BLaER1 (cell line): ENCODE data around the gene DYRK1A.
A peak's percentile ranks its signal among the peaks of the same experiment; 100 is the strongest.

Experiments used
- H3K27ac ChIP-seq: shearing (Covaris generic); formaldehyde crosslinking; 2 replicates; pipeline ENCODE4 v1.8.1; 2022
- H3K27me3 ChIP-seq: shearing (Covaris generic); formaldehyde crosslinking; 2 replicates; pipeline ENCODE4 v1.8.1; 2022
- H3K36me3 ChIP-seq: shearing (Covaris generic); formaldehyde crosslinking; 2 replicates; pipeline ENCODE4 v1.8.1; 2022
- H3K4me1 ChIP-seq: shearing (Covaris generic); formaldehyde crosslinking; 2 replicates; pipeline ENCODE4 v1.8.1; 2022
- H3K4me2 ChIP-seq: shearing (Covaris generic); formaldehyde crosslinking; 2 replicates; pipeline ENCODE4 v1.8.1; 2022
- H3K4me3 ChIP-seq: shearing (Covaris generic); formaldehyde crosslinking; 2 replicates; pipeline ENCODE4 v1.8.1; 2022
- H3K9ac ChIP-seq: shearing (Covaris generic); formaldehyde crosslinking; 2 replicates; pipeline ENCODE4 v1.8.1; 2022
- H3K9me3 ChIP-seq: shearing (Covaris generic); formaldehyde crosslinking; 2 replicates; pipeline ENCODE4 v1.8.1; 2022
- H4K20me1 ChIP-seq: shearing (Covaris generic); formaldehyde crosslinking; 2 replicates; pipeline ENCODE4 v1.8.1; 2022
- Cebpa-rat ChIP-seq: shearing (Covaris generic); IDR thresholded peaks from 2 replicates; pipeline ENCODE4 v1.8.1; 2022

The DYRK1A gene

GRCh38 chr21:37372127-37372731 lies 5.7 kb downstream of the DYRK1A start:
- no peak overlapping the region for H3K27ac ChIP-seq
- no peaks in the 10 kb centered on the region for H3K27me3 ChIP-seq
- peaks cover 64% of the 10 kb centered on the region for H3K4me1 ChIP-seq
- TF ChIP-seq Cebpa-rat = no peak
- H4K20me1 ChIP-seq = peaks cover 100% of the 10 kb centered on the region
- peaks cover 22% of the 10 kb centered on the region for H3K36me3 ChIP-seq
- peaks cover 21% of the 10 kb centered on the region; the same call in 1 of the 2 replicates for H3K9me3 ChIP-seq
- no peak overlapping the region for H3K4me2 ChIP-seq
- H3K4me3 ChIP-seq = no peak overlapping the region
- H3K9ac ChIP-seq = no peak overlapping the region

- no peak for TF ChIP-seq Cebpa-rat
- no peak overlapping the region for H3K4me2 ChIP-seq
Measured at GRCh38 chr21:37372951-37373350, 6.4 kb downstream of the DYRK1A start.

GRCh38 chr21:37373539-37373938 lies 7.0 kb downstream of the DYRK1A start:
- Histone ChIP-seq H3K27ac (no peak overlapping the region), H3K9me3 (peaks cover 26% of the 10 kb centered on the region; the same call in 1 of the 2 replicates), H3K36me3 (peaks cover 28% of the 10 kb centered on the region), H3K4me3 (no peak overlapping the region), H4K20me1 (peaks cover 100% of the 10 kb centered on the region), H3K9ac (no peak overlapping the region), H3K4me2 (no peak overlapping the region), H3K4me1 (peaks cover 62% of the 10 kb centered on the region), H3K27me3 (no peaks in the 10 kb centered on the region)
- TF ChIP-seq Cebpa-rat = no peak

More at GRCh38 chr21:37372951-37373350, 6.4 kb downstream of the DYRK1A start:
- H3K4me3 ChIP-seq = no peak overlapping the region
- no peak overlapping the region for H3K9ac ChIP-seq
- no peak overlapping the region for H3K27ac ChIP-seq
- peaks cover 28% of the 10 kb centered on the region for H3K36me3 ChIP-seq
- H4K20me1 ChIP-seq = peaks cover 100% of the 10 kb centered on the region
- peaks cover 64% of the 10 kb centered on the region for H3K4me1 ChIP-seq
- peaks cover 26% of the 10 kb centered on the region; the same call in 1 of the 2 replicates for H3K9me3 ChIP-seq
- H3K27me3 ChIP-seq = no peaks in the 10 kb centered on the region

GRCh38 chr21:37374027-37374426 lies 7.5 kb downstream of the DYRK1A start:
- peaks cover 100% of the 10 kb centered on the region for H4K20me1 ChIP-seq
- H3K4me3 ChIP-seq = no peak overlapping the region
- no peaks in the 10 kb centered on the region for H3K27me3 ChIP-seq
- peaks cover 26% of the 10 kb centered on the region; the same call in 1 of the 2 replicates for H3K9me3 ChIP-seq
- H3K36me3 ChIP-seq = peaks cover 28% of the 10 kb centered on the region
- TF ChIP-seq Cebpa-rat = no peak
- peaks cover 58% of the 10 kb centered on the region for H3K4me1 ChIP-seq
- 0 out of 2 replicates have a peak overlapping the region, but pooled peaks have one; percentile 14 for H3K4me2 ChIP-seq
- no peak overlapping the region for H3K27ac ChIP-seq
- no peak overlapping the region for H3K9ac ChIP-seq

- Histone ChIP-seq H3K27ac (no peak overlapping the region), H3K4me3 (no peak overlapping the region), H4K20me1 (peaks cover 100% of the 10 kb centered on the region), H3K36me3 (peaks cover 35% of the 10 kb centered on the region), H3K4me1 (peaks cover 38% of the 10 kb centered on the region), H3K9me3 (peaks cover 34% of the 10 kb centered on the region), H3K9ac (no peak overlapping the region), H3K4me2 (no peak overlapping the region), H3K27me3 (no peaks in the 10 kb centered on the region)
- no peak for TF ChIP-seq Cebpa-rat
Measured at GRCh38 chr21:37375866-37376574, 9.4 kb downstream of the DYRK1A start.

GRCh38 chr21:37378700-37379139 lies 12.1 kb downstream of the DYRK1A start:
- no peak overlapping the region for H3K4me3 ChIP-seq
- H3K9me3 ChIP-seq = peaks cover 59% of the 10 kb centered on the region
- H3K4me1 ChIP-seq = peaks cover 38% of the 10 kb centered on the region
- TF ChIP-seq Cebpa-rat = no peak
- H3K36me3 ChIP-seq = peaks cover 51% of the 10 kb centered on the region
- no peak overlapping the region for H3K27ac ChIP-seq
- no peak overlapping the region for H3K9ac ChIP-seq
- no peaks in the 10 kb centered on the region for H3K27me3 ChIP-seq
- peak overlapping the region; percentile 2; the same call in 1 of the 2 replicates for H3K4me2 ChIP-seq
- H4K20me1 ChIP-seq = peaks cover 100% of the 10 kb centered on the region

GRCh38 chr21:37380349-37381323 lies 14.1 kb downstream of the DYRK1A start:
- Histone ChIP-seq H3K4me3 (no peak overlapping the region), H3K9me3 (peaks cover 70% of the 10 kb centered on the region), H3K27me3 (no peaks in the 10 kb centered on the region), H4K20me1 (peaks cover 100% of the 10 kb centered on the region), H3K9ac (no peak overlapping the region), H3K4me2 (no peak overlapping the region), H3K4me1 (peaks cover 21% of the 10 kb centered on the region), H3K27ac (no peak overlapping the region), H3K36me3 (peaks cover 58% of the 10 kb centered on the region)
- TF ChIP-seq Cebpa-rat = no peak

- no peak overlapping the region for H3K4me2 ChIP-seq
- no peaks in the 10 kb centered on the region for H3K27me3 ChIP-seq
- peaks cover 58% of the 10 kb centered on the region for H3K36me3 ChIP-seq
- H3K27ac ChIP-seq = no peak overlapping the region
- no peak overlapping the region for H3K9ac ChIP-seq
- peaks cover 13% of the 10 kb centered on the region for H3K4me1 ChIP-seq
- H4K20me1 ChIP-seq = peaks cover 100% of the 10 kb centered on the region
- peaks cover 63% of the 10 kb centered on the region for H3K9me3 ChIP-seq
- no peak overlapping the region for H3K4me3 ChIP-seq
- no peak for TF ChIP-seq Cebpa-rat
Measured at GRCh38 chr21:37381883-37382585, 15.5 kb downstream of the DYRK1A start.

- peak overlapping the region; percentile 10; the same call in 1 of the 2 replicates for H3K4me2 ChIP-seq
- H3K27ac ChIP-seq = no peak overlapping the region
- H3K9ac ChIP-seq = no peak overlapping the region
- H3K27me3 ChIP-seq = no peaks in the 10 kb centered on the region
- H4K20me1 ChIP-seq = peaks cover 100% of the 10 kb centered on the region
- H3K36me3 ChIP-seq = peaks cover 58% of the 10 kb centered on the region
- peaks cover 13% of the 10 kb centered on the region for H3K4me1 ChIP-seq
- peaks cover 56% of the 10 kb centered on the region for H3K9me3 ChIP-seq
- H3K4me3 ChIP-seq = no peak overlapping the region
- no peak; the same call in 1 of the 2 replicates for TF ChIP-seq Cebpa-rat
Measured at GRCh38 chr21:37383086-37383485, 16.5 kb downstream of the DYRK1A start.
